ENCODE data around the gene KRI1. TPM values are rescaled to one million over a fixed set of nuclear protein-coding genes. Genes with fewer than 3 reads are reported as not detected.

Gene KRI1
- total RNA-seq, 4 donors from 2014 or later, result 16.8 to 24.1 (median 19.9) TPM

GRCh38 chr19:10603873-10604459 lies 38.2 kb upstream of the KRI1 start:
- Histone ChIP-seq H3K27ac (peak overlapping the region; percentile 86 to 98 (median 94)), H3K4me1 (peaks cover 12 to 18% of the 10 kb centered on the region in 2 donors), H3K9me3 (no peaks in the 10 kb centered on the region), H3K36me3 (no peaks in the 10 kb centered on the region), H3K27me3 (no peaks in the 10 kb centered on the region), H3K4me3 (peak overlapping the region; percentile 93 to 100 (median 98))
- in situ Hi-C loops (cut with MboI; ENCODE audit: low sequenced_read_pairs in 4 of 4) (no loop called here), intact Hi-C loops (cut with DNase I; ENCODE audit: low total_unique reads) (loop anchor here (2.0 to 5.0 kb wide), 3 partner anchors 21 to 49 kb away; partner anchors contain the start of gene SLC44A2)
- DNase-seq (no peak), ATAC-seq (no peak)
- no peak for TF ChIP-seq POLR2A (IDR thresholded peaks at IDR 0.05)
- TF ChIP-seq CTCF (IDR thresholded peaks at IDR 0.05 in 4 of 5, conservative IDR thresholded peaks at IDR 0.05 in 1 of 5), result no peak

- Histone ChIP-seq H3K27me3 (no peaks in the 10 kb centered on the region), H3K9me3 (no peaks in the 10 kb centered on the region), H3K27ac (peak overlapping the region; percentile 86 to 98 (median 94)), H3K4me3 (peak overlapping the region; percentile 93 to 100 (median 98)), H3K4me1 (peaks cover 12 to 18% of the 10 kb centered on the region in 2 donors), H3K36me3 (no peaks in the 10 kb centered on the region)
- no peak for DNase-seq
- intact Hi-C loops (cut with DNase I; ENCODE audit: low total_unique reads), result loop anchor here (2.0 to 5.0 kb wide), 3 partner anchors 22 to 50 kb away; partner anchors contain the start of gene SLC44A2
- ATAC-seq, result peak in 1 of 2 donors; percentile 12
- TF ChIP-seq CTCF (IDR thresholded peaks at IDR 0.05 in 4 of 5, conservative IDR thresholded peaks at IDR 0.05 in 1 of 5) (no peak), POLR2A (IDR thresholded peaks at IDR 0.05) (no peak)
- in situ Hi-C loops (cut with MboI; ENCODE audit: low sequenced_read_pairs in 4 of 4), result no loop called here
Observed at GRCh38 chr19:10603084-10603872, 37.5 kb upstream of the KRI1 start.

- Histone ChIP-seq H3K27me3 (no peaks in the 10 kb centered on the region), H3K27ac (peak overlapping the region; percentile 86 to 98 (median 94)), H3K9me3 (no peaks in the 10 kb centered on the region), H3K36me3 (no peaks in the 10 kb centered on the region), H3K4me1 (peaks cover 15 to 18% of the 10 kb centered on the region in 2 donors), H3K4me3 (peak overlapping the region; percentile 93 to 100 (median 98))
- ATAC-seq (peak; percentile 94 to 95), DNase-seq (peak; percentile 67 to 83)
- TF ChIP-seq POLR2A (IDR thresholded peaks at IDR 0.05) (peak; percentile 60 to 62), CTCF (IDR thresholded peaks at IDR 0.05 in 4 of 5, conservative IDR thresholded peaks at IDR 0.05 in 1 of 5) (no peak)
- intact Hi-C loops (cut with DNase I; ENCODE audit: low total_unique reads), result loop anchor here (2.0 to 5.0 kb wide), 3 partner anchors 22 to 50 kb away; partner anchors contain the start of gene SLC44A2
- in situ Hi-C loops (cut with MboI; ENCODE audit: low sequenced_read_pairs in 4 of 4), result no loop called here
Observed at GRCh38 chr19:10602330-10603083, 36.7 kb upstream of the KRI1 start.

GRCh38 chr19:10601999-10602329 lies 36.2 kb upstream of the KRI1 start:
- no peaks in the 10 kb centered on the region for H3K36me3 ChIP-seq
- peaks cover 15 to 18% of the 10 kb centered on the region in 2 donors for H3K4me1 ChIP-seq
- no peaks in the 10 kb centered on the region for H3K9me3 ChIP-seq
- in situ Hi-C loops (cut with MboI; ENCODE audit: low sequenced_read_pairs in 4 of 4) (no loop called here), intact Hi-C loops (cut with DNase I; ENCODE audit: low total_unique reads) (loop anchor here (2.0 to 5.0 kb wide), 3 partner anchors 23 to 51 kb away; partner anchors contain the start of gene SLC44A2)
- TF ChIP-seq POLR2A (IDR thresholded peaks at IDR 0.05) (no peak), CTCF (IDR thresholded peaks at IDR 0.05 in 4 of 5, conservative IDR thresholded peaks at IDR 0.05 in 1 of 5) (no peak)
- DNase-seq (no peak), ATAC-seq (no peak)
- H3K27me3 ChIP-seq, result no peaks in the 10 kb centered on the region
- peak overlapping the region in 3 of 4 donors; percentile 33 to 48 (median 34) for H3K27ac ChIP-seq
- peak overlapping the region in 3 of 4 donors; percentile 19 to 98 (median 32) for H3K4me3 ChIP-seq

All from gastrocnemius medialis (tissue), 4 donors.